Left ventricle myocardium inferior (tissue), 1 donor: Measurements from ENCODE around the gene MARVELD2. TPM values are rescaled to one million over a fixed set of nuclear protein-coding genes. Genes with fewer than 3 reads are reported as not detected.
"Not testable (repeated sequence)": the region's sequence is repeated elsewhere in the genome, so short reads cannot be mapped to it uniquely, and the experiment has no call there.

Experiments
- DNase-seq: peaks from one replicate; pipeline ENCODE4 v3.0.0-alpha.2; 2020
- H3K27ac ChIP-seq: fragments of 200-600 bp; replicated peaks from 2 replicates; pipeline ENCODE4 v1.8.0; 2021
- H3K27me3 ChIP-seq: fragments of 200-600 bp; 2 replicates; pipeline ENCODE4 v1.8.0; 2021; ENCODE audit warnings: low read depth
- H3K36me3 ChIP-seq: fragments of 200-600 bp; 2 replicates; pipeline ENCODE4 v1.8.0; 2021
- H3K4me1 ChIP-seq: fragments of 200-600 bp; 2 replicates; pipeline ENCODE4 v1.8.0; 2021
- H3K4me3 ChIP-seq: fragments of 200-600 bp; 2 replicates; pipeline ENCODE4 v1.8.0; 2021; ENCODE audit warnings: mild to moderate bottlenecking, moderate library complexity
- H3K9me3 ChIP-seq: fragments of 200-600 bp; replicated peaks from 2 replicates; pipeline ENCODE4 v1.8.0; 2021
- CTCF ChIP-seq: fragments of 200-600 bp; IDR thresholded peaks from 2 replicates; pipeline ENCODE4 v1.8.0; 2021; ENCODE audit warnings: antibody characterized with exemption, mild to moderate bottlenecking, borderline replicate concordance
- intact Hi-C: fragments of 100-400 bp; cut with micrococcal nuclease; formaldehyde crosslinking; loops from one replicate; pipeline ENCODE4 v1.11.0; 2022
- total RNA-seq: library from RNA; stranded (reverse); fragmentation: NEBNext Ultra II Directional; extraction: Animal tissue kit (Norgen Biotek cat#: 25700); gene quantifications from one replicate; pipeline ENCODE4 v1.2.1, GENCODE V29; 2021
- donor health status: DM: no; HTN: yes; CAD: no; lungs with severe emphysema.

MARVELD2 gene
- total RNA-seq, 1 donor from 2014 or later = 0.96 TPM

GRCh38 chr5:69454460-69455249 is 39.7 kb downstream of the MARVELD2 start:
- H3K9me3 ChIP-seq = peaks cover 5% of the 10 kb centered on the region
- no peak for DNase-seq
- no peaks in the 10 kb centered on the region for H3K4me1 ChIP-seq
- TF ChIP-seq CTCF = no peak
- intact Hi-C loops = no loop called here
- peaks cover 7% of the 10 kb centered on the region for H3K27me3 ChIP-seq
- no peak overlapping the region for H3K4me3 ChIP-seq
- H3K36me3 ChIP-seq = no peaks in the 10 kb centered on the region
- no peak overlapping the region for H3K27ac ChIP-seq

- H3K4me3 ChIP-seq, H3K4me1 ChIP-seq, intact Hi-C loops, DNase-seq, H3K27me3 ChIP-seq, H3K36me3 ChIP-seq, H3K9me3 ChIP-seq, H3K27ac ChIP-seq: not testable (repeated sequence)
These were observed 40.6 kb downstream of the MARVELD2 start for GRCh38 chr5:69455428-69455988.

- no peak for TF ChIP-seq CTCF
- peaks cover 5% of the 10 kb centered on the region for H3K9me3 ChIP-seq
These were observed 47.3 kb downstream of the MARVELD2 start for GRCh38 chr5:69462170-69462569.

GRCh38 chr5:69466375-69466774 is 51.5 kb downstream of the MARVELD2 start:
- H3K9me3 ChIP-seq, H3K36me3 ChIP-seq, H3K27ac ChIP-seq, H3K4me3 ChIP-seq, H3K4me1 ChIP-seq, DNase-seq, intact Hi-C loops, H3K27me3 ChIP-seq: not testable (repeated sequence)

More at GRCh38 chr5:69462170-69462569, 47.3 kb downstream of the MARVELD2 start:
- Histone ChIP-seq H3K27ac (no peak overlapping the region), H3K4me1 (no peaks in the 10 kb centered on the region), H3K36me3 (no peaks in the 10 kb centered on the region), H3K27me3 (no peaks in the 10 kb centered on the region), H3K4me3 (no peak overlapping the region)
- intact Hi-C loops = no loop called here
- DNase-seq = no peak

GRCh38 chr5:69467442-69468225 is 52.7 kb downstream of the MARVELD2 start:
- H3K4me1 ChIP-seq = no peaks in the 10 kb centered on the region
- no peaks in the 10 kb centered on the region for H3K27me3 ChIP-seq
- intact Hi-C loops = no loop called here
- no peak overlapping the region for H3K4me3 ChIP-seq
- no peak overlapping the region for H3K27ac ChIP-seq
- no peaks in the 10 kb centered on the region for H3K9me3 ChIP-seq
- no peak for TF ChIP-seq CTCF
- no peak for DNase-seq
- H3K36me3 ChIP-seq = no peaks in the 10 kb centered on the region

GRCh38 chr5:69468631-69469030 is 53.7 kb downstream of the MARVELD2 start:
- no peaks in the 10 kb centered on the region for H3K36me3 ChIP-seq
- H3K27me3 ChIP-seq = no peaks in the 10 kb centered on the region
- no peak overlapping the region for H3K4me3 ChIP-seq
- H3K4me1 ChIP-seq = no peaks in the 10 kb centered on the region
- no peak for TF ChIP-seq CTCF
- H3K27ac ChIP-seq = no peak overlapping the region
- no peak for DNase-seq
- H3K9me3 ChIP-seq = no peaks in the 10 kb centered on the region
- intact Hi-C loops = no loop called here

GRCh38 chr5:69471516-69471915 is 56.6 kb downstream of the MARVELD2 start:
- H3K27ac ChIP-seq, H3K36me3 ChIP-seq, DNase-seq, H3K4me1 ChIP-seq, H3K9me3 ChIP-seq, H3K27me3 ChIP-seq, H3K4me3 ChIP-seq, intact Hi-C loops: not testable (repeated sequence)

GRCh38 chr5:69472535-69473143 is 57.7 kb downstream of the MARVELD2 start:
- DNase-seq, H3K36me3 ChIP-seq, intact Hi-C loops, H3K27ac ChIP-seq, H3K9me3 ChIP-seq, H3K27me3 ChIP-seq, H3K4me1 ChIP-seq, H3K4me3 ChIP-seq: not testable (repeated sequence)
